Measurements from ENCODE around the gene ADAM33.

Gene ADAM33

GRCh38 chr20:3646067-3646440 is 35.8 kb downstream of the ADAM33 start:
- H3K4me3 ChIP-seq (ENCODE audit: low read depth, low read length): no peak overlapping the region
- TF ChIP-seq CTCF (IDR thresholded peaks at IDR 0.05; ENCODE audit: borderline replicate concordance, insufficient read depth, low read depth, low read length): no peak

- no peak overlapping the region for H3K4me3 ChIP-seq (ENCODE audit: low read depth, low read length)
- no peak for TF ChIP-seq CTCF (IDR thresholded peaks at IDR 0.05; ENCODE audit: borderline replicate concordance, insufficient read depth, low read depth, low read length)
Observed at GRCh38 chr20:3645309-3646066, 36.3 kb downstream of the ADAM33 start.

- no peak for TF ChIP-seq CTCF (IDR thresholded peaks at IDR 0.05; ENCODE audit: borderline replicate concordance, insufficient read depth, low read depth, low read length)
- no peak overlapping the region for H3K4me3 ChIP-seq (ENCODE audit: low read depth, low read length)
Observed at GRCh38 chr20:3640259-3640658, 41.6 kb downstream of the ADAM33 start.

GRCh38 chr20:3635346-3635745 is 46.5 kb downstream of the ADAM33 start:
- TF ChIP-seq CTCF (IDR thresholded peaks at IDR 0.05; ENCODE audit: borderline replicate concordance, insufficient read depth, low read depth, low read length): no peak
- H3K4me3 ChIP-seq (ENCODE audit: low read depth, low read length): no peak overlapping the region

- TF ChIP-seq CTCF (IDR thresholded peaks at IDR 0.05; ENCODE audit: borderline replicate concordance, insufficient read depth, low read depth, low read length): no peak
- H3K4me3 ChIP-seq (ENCODE audit: low read depth, low read length): no peak overlapping the region
Observed at GRCh38 chr20:3633913-3634478, 47.8 kb downstream of the ADAM33 start.

- no peak for TF ChIP-seq CTCF (IDR thresholded peaks at IDR 0.05; ENCODE audit: borderline replicate concordance, insufficient read depth, low read depth, low read length)
- no peak overlapping the region for H3K4me3 ChIP-seq (ENCODE audit: low read depth, low read length)
Observed at GRCh38 chr20:3632311-3633004, 49.4 kb downstream of the ADAM33 start.

Data from GM12875 (cell line).